Activated B cell treated with CpG ODN at 0.5 μM for 24 hours (primary cell): ENCODE data around the gene RPS24. TPM values are rescaled to one million over a fixed set of nuclear protein-coding genes. Genes with fewer than 3 reads are reported as not detected.
A peak's percentile ranks its signal among the peaks of the same experiment; 100 is the strongest.

ENCODE experiments used
- ATAC-seq: fragments of 200-7000 bp; cut with Tn5 transposase; one replicate; pipeline ENCODE4 v1.10.0; 2021; ENCODE audit warnings: low read depth, mild to moderate bottlenecking, moderate library complexity
- CTCF ChIA-PET: fragments of 350-600 bp; sonication (Branson Sonifier 250); formaldehyde crosslinking; loops from one replicate; lab custom pipeline; 2021; ENCODE audit warnings: antibody characterized with exemption; lab: Charles Lee
- POLR2A ChIA-PET: fragments of 350-600 bp; sonication (Branson Sonifier 250); formaldehyde crosslinking; loops from one replicate; lab custom pipeline; 2021; ENCODE audit warnings: antibody characterized with exemption; lab: Charles Lee
- DNase-seq: peaks from one replicate; pipeline ENCODE4 v3.0.0; 2022
- H3K27ac Mint-ChIP-seq: one replicate; pipeline ENCODE4 v1.8.0; 2020; ENCODE audit warnings: mixed read lengths
- H3K27me3 Mint-ChIP-seq: one replicate; pipeline ENCODE4 v1.8.0; 2021; ENCODE audit warnings: mixed read lengths
- H3K36me3 Mint-ChIP-seq: one replicate; pipeline ENCODE4 v1.8.0; 2021; ENCODE audit warnings: low read depth, mixed read lengths
- H3K4me1 Mint-ChIP-seq: one replicate; pipeline ENCODE4 v1.8.0; 2021; ENCODE audit warnings: mixed read lengths
- H3K4me3 Mint-ChIP-seq: one replicate; pipeline ENCODE4 v1.8.0; 2020; ENCODE audit warnings: mild to moderate bottlenecking, mixed read lengths
- H3K9me3 Mint-ChIP-seq: one replicate; pipeline ENCODE4 v1.8.0; 2020; ENCODE audit warnings: mixed read lengths
- CTCF ChIP-seq: fragments of 200-600 bp; IDR thresholded peaks from one replicate; pipeline ENCODE4 v1.8.0; 2022; ENCODE audit warnings: antibody characterized with exemption, mild to moderate bottlenecking
- intact Hi-C: fragments of 100-400 bp; cut with micrococcal nuclease; formaldehyde crosslinking; loops from one replicate; pipeline ENCODE4 v1.15.1; 2024
- total RNA-seq: library from RNA; stranded (reverse); gene quantifications from 2 replicates; pipeline ENCODE4 v1.2.3, GENCODE V29; 2022

RPS24 gene
- total RNA-seq, 1 donor from 2014 or later, result 2,004 TPM

GRCh38 chr10:78035437-78035836 is 1.8 kb downstream of the RPS24 start:
- peak overlapping the region; percentile 92 for H3K4me3 Mint-ChIP-seq
- peak overlapping the region; percentile 16 for H3K27ac Mint-ChIP-seq
- H3K9me3 Mint-ChIP-seq, result no peaks in the 10 kb centered on the region
- ChIA-PET CTCF (interaction anchor here (1.7 kb wide), 1 partner anchor 12 kb away, joined by 8 read pairs; no protein-coding TSS in a partner anchor), POLR2A (interaction anchor here (0.7 to 1.1 kb wide), 2 partner anchors 11 to 267 kb away, joined by 3 to 4 read pairs; no protein-coding TSS in a partner anchor)
- H3K36me3 Mint-ChIP-seq, result peaks cover 67% of the 10 kb centered on the region
- H3K27me3 Mint-ChIP-seq, result no peaks in the 10 kb centered on the region
- intact Hi-C loops, result loop anchor here (10.0 kb wide), 1 partner anchor 1899 kb away; no protein-coding TSS in a partner anchor
- ATAC-seq (no peak), DNase-seq (no peak)
- no peak for TF ChIP-seq CTCF
- H3K4me1 Mint-ChIP-seq, result peaks cover 57% of the 10 kb centered on the region

- Mint-ChIP-seq H3K27me3 (no peaks in the 10 kb centered on the region), H3K4me1 (peaks cover 58% of the 10 kb centered on the region), H3K36me3 (peaks cover 73% of the 10 kb centered on the region), H3K4me3 (peak overlapping the region; percentile 92), H3K9me3 (no peaks in the 10 kb centered on the region), H3K27ac (peak overlapping the region; percentile 16)
- DNase-seq (no peak), ATAC-seq (no peak)
- intact Hi-C loops, result loop anchor here (10.0 kb wide), 1 partner anchor 1899 kb away; no protein-coding TSS in a partner anchor
- ChIA-PET POLR2A (interaction anchor here (0.7 to 1.1 kb wide), 2 partner anchors 10 to 266 kb away, joined by 3 to 4 read pairs; no protein-coding TSS in a partner anchor), CTCF (interaction anchor here (1.2 to 1.7 kb wide), 2 partner anchors 11 to 1159 kb away, joined by 5 to 8 read pairs; no protein-coding TSS in a partner anchor)
- no peak for TF ChIP-seq CTCF
Measured at GRCh38 chr10:78035933-78036583, 2.4 kb downstream of the RPS24 start.

GRCh38 chr10:78038105-78038504 is 4.4 kb downstream of the RPS24 start:
- no peak overlapping the region for H3K4me3 Mint-ChIP-seq
- H3K27me3 Mint-ChIP-seq, result no peaks in the 10 kb centered on the region
- H3K4me1 Mint-ChIP-seq, result peaks cover 65% of the 10 kb centered on the region
- H3K9me3 Mint-ChIP-seq, result no peaks in the 10 kb centered on the region
- intact Hi-C loops, result loop anchor here (10.0 kb wide), 1 partner anchor 1897 kb away; no protein-coding TSS in a partner anchor
- ChIA-PET CTCF (no interaction called here), POLR2A (interaction anchor here (1.0 kb wide), 1 partner anchor 264 kb away, joined by 6 read pairs; no protein-coding TSS in a partner anchor)
- no peak for DNase-seq
- H3K36me3 Mint-ChIP-seq, result peaks cover 93% of the 10 kb centered on the region
- ATAC-seq, result no peak
- no peak for TF ChIP-seq CTCF
- no peak overlapping the region for H3K27ac Mint-ChIP-seq

GRCh38 chr10:78038791-78039547 is 5.3 kb downstream of the RPS24 start:
- H3K27ac Mint-ChIP-seq, result no peak overlapping the region
- CTCF ChIA-PET, result no interaction called here
- no peak for DNase-seq
- POLR2A ChIA-PET, result no interaction called here
- H3K36me3 Mint-ChIP-seq, result peaks cover 96% of the 10 kb centered on the region
- no peaks in the 10 kb centered on the region for H3K9me3 Mint-ChIP-seq
- intact Hi-C loops, result loop anchor here (10.0 kb wide), 1 partner anchor 1896 kb away; no protein-coding TSS in a partner anchor
- no peak overlapping the region for H3K4me3 Mint-ChIP-seq
- no peak for ATAC-seq
- peaks cover 61% of the 10 kb centered on the region for H3K4me1 Mint-ChIP-seq
- TF ChIP-seq CTCF, result no peak
- no peaks in the 10 kb centered on the region for H3K27me3 Mint-ChIP-seq
